Endothelial cell of umbilical vein (primary cell): ENCODE results near the gene RNF150. TPM values are rescaled to one million over a fixed set of nuclear protein-coding genes. Genes with fewer than 3 reads are reported as not detected.

ENCODE experiments used
- BruUV-seq: library from RNA; stranded (reverse); fragments of 400-500 nt; replicated peaks from 2 replicates; lab custom pipeline; 2021; lab: Mats Ljungman, UMichigan
- CTCF ChIA-PET: fragments of 300-600, 350-600 bp; sonication (Branson Sonifier 250); formaldehyde crosslinking; loops from one replicate; lab custom pipeline; 2021; ENCODE audit warnings: antibody characterized with exemption, inconsistent platforms; lab: Charles Lee
- POLR2A ChIA-PET: fragments of 300-600, 350-600 bp; sonication (Branson Sonifier 250); formaldehyde crosslinking; loops from one replicate; lab custom pipeline; 2021; ENCODE audit warnings: antibody characterized with exemption, inconsistent platforms; lab: Charles Lee
- DNase-seq: peaks from one replicate; pipeline ENCODE4 v3.0.0-alpha.2; 2011; ENCODE audit warnings: low read depth, low spot score
- FAIRE-seq: peaks from 2 replicates; lab custom pipeline; 2011; peaks lifted over from hg19 to GRCh38; lab: Jason Lieb, UNC
- H2AFZ ChIP-seq: 2 replicates; pipeline ENCODE4 v1.6.0; 2012; ENCODE audit warnings: low read depth, low read length, control low read depth, inconsistent platforms
- H3K27ac ChIP-seq: 2 replicates; pipeline ENCODE4 v1.5.1; 2011; ENCODE audit warnings: low read depth, mild to moderate bottlenecking, control low read depth, low read length, moderate library complexity; ENCODE audit not compliant: insufficient read depth
- H3K27me3 ChIP-seq, 2 experiments: 2 replicates each; pipeline versions ENCODE4 v1.6.0 to v1.6.1; 2011; ENCODE audit warnings: low read length in 2 of 2, mixed read lengths in 1 of 2; ENCODE audit not compliant: control insufficient read depth in 2 of 2, insufficient read depth in 2 of 2
- H3K36me3 ChIP-seq, 2 experiments: 2 replicates in 1 of 2; 3 replicates in 1 of 2; pipeline ENCODE4 v1.5.1; 2011; ENCODE audit warnings: low read length in 2 of 2, mild to moderate bottlenecking in 1 of 2, moderate library complexity in 1 of 2; ENCODE audit not compliant: control insufficient read depth in 2 of 2, insufficient read depth in 2 of 2; ENCODE audit errors: extremely low read depth in 1 of 2
- H3K4me1 ChIP-seq: 3 replicates; pipeline ENCODE4 v1.5.1; 2011; ENCODE audit warnings: mild to moderate bottlenecking, low read length; ENCODE audit not compliant: control insufficient read depth, insufficient read depth; ENCODE audit errors: extremely low read depth
- H3K4me2 ChIP-seq: 2 replicates; pipeline ENCODE4 v1.6.1; 2011; ENCODE audit warnings: low read length, control low read depth, mixed read lengths; ENCODE audit not compliant: insufficient read depth
- H3K4me3 ChIP-seq, 3 experiments: fragments of 200-600 bp in 1 of 3; sonication (generic), shearing (Covaris generic) in 1 of 3; replicated peaks in 1 of 3; 2 replicates each; pipeline ENCODE4 v1.5.1; 2011 to 2016; ENCODE audit warnings: control low read depth in 3 of 3, low read length in 3 of 3, mild to moderate bottlenecking in 2 of 3, inconsistent platforms in 1 of 3, low read depth in 1 of 3, moderate library complexity in 1 of 3; ENCODE audit not compliant: insufficient read depth in 1 of 3
- H3K79me2 ChIP-seq: 2 replicates; pipeline ENCODE4 v1.6.0; 2012; ENCODE audit warnings: low read length, inconsistent platforms; ENCODE audit not compliant: control insufficient read depth, insufficient read depth
- H3K9ac ChIP-seq: replicated peaks from 2 replicates; pipeline ENCODE3; 2011; ENCODE audit warnings: low read length, control low read depth; ENCODE audit not compliant: insufficient read depth; ENCODE audit errors: extremely low read depth
- H3K9me1 ChIP-seq: replicated peaks from 3 replicates; pipeline ENCODE4 v1.6.0; 2011; ENCODE audit warnings: mild to moderate bottlenecking, low read length; ENCODE audit not compliant: control insufficient read depth, insufficient read depth; ENCODE audit errors: extremely low read depth
- H3K9me3 ChIP-seq: replicated peaks from 2 replicates; pipeline ENCODE4 v1.5.1; 2012; ENCODE audit warnings: low read length, inconsistent platforms; ENCODE audit not compliant: control insufficient read depth, insufficient read depth
- H4K20me1 ChIP-seq: replicated peaks from 2 replicates; pipeline ENCODE3; 2011; ENCODE audit warnings: mild to moderate bottlenecking, low read length; ENCODE audit not compliant: control insufficient read depth, insufficient read depth; ENCODE audit errors: extremely low read depth
- EZH2 ChIP-seq: IDR thresholded peaks from 2 replicates; pipeline ENCODE4 v1.6.1; 2012; ENCODE audit warnings: borderline replicate concordance, low read depth, mild to moderate bottlenecking, moderate library complexity, low read length, inconsistent platforms; ENCODE audit not compliant: severe bottlenecking
- FOS ChIP-seq: IDR thresholded peaks from 2 replicates; pipeline ENCODE4 v1.6.1; 2011; ENCODE audit warnings: mild to moderate bottlenecking, low read length, moderate library complexity, borderline replicate concordance; ENCODE audit not compliant: insufficient read depth
- GATA2 ChIP-seq: IDR thresholded peaks from 2 replicates; pipeline ENCODE4 v1.7.0; 2011; ENCODE audit warnings: low read depth, mild to moderate bottlenecking, moderate library complexity, mixed read lengths, low read length; ENCODE audit not compliant: insufficient read length, insufficient read depth
- JUN ChIP-seq: IDR thresholded peaks from 2 replicates; pipeline ENCODE4 v1.6.1; 2011; ENCODE audit warnings: borderline replicate concordance, low read depth; ENCODE audit not compliant: insufficient read length, insufficient read depth
- MYC ChIP-seq: IDR thresholded peaks from one replicate; pipeline ENCODE4 v1.6.1; 2011; ENCODE audit warnings: mild to moderate bottlenecking, low read depth, low read length
- POLR2A ChIP-seq: IDR thresholded peaks from 2 replicates; pipeline ENCODE4 v1.6.1; 2012; ENCODE audit warnings: low read depth, mild to moderate bottlenecking, control low read depth, low read length
- POLR2AphosphoS5 ChIP-seq: IDR thresholded peaks from 2 replicates; pipeline ENCODE4 v1.6.1; 2012; ENCODE audit warnings: low read depth, mild to moderate bottlenecking, control low read depth, low read length, moderate library complexity; ENCODE audit not compliant: insufficient read depth
- dilution Hi-C: fragments of 300-500 bp; cut with MboI; formaldehyde crosslinking; loops from one replicate; pipeline ENCODE4 v1.15.0; 2019; ENCODE audit warnings: low sequenced_read_pairs; ENCODE audit not compliant: extremely low pct_ligation_motif_present
- intact Hi-C: fragments of 100-400 bp; cut with micrococcal nuclease; formaldehyde crosslinking; loops from one replicate; pipeline ENCODE4 v1.10.0; 2022
- polyA plus RNA-seq, 4 experiments: library from polyadenylated mRNA; depleted of rRNA in 3 of 4; stranded (reverse) in 3 of 4; unstranded in 1 of 4; fragments of >200 nt; gene quantifications; 2 replicates each; pipeline versions ENCODE4 v1.2.1 to v1.2.3, GENCODE V29; 2011 to 2012; ENCODE audit warnings: missing spikeins in 1 of 4
- total RNA-seq: library from RNA; stranded (reverse); gene quantifications from 2 replicates; pipeline ENCODE4 v1.2.3, GENCODE V29; 2021
- TF ChIP-seq, protein P1 (sequence below), 2 donors: IDR thresholded peaks; 1 replicate in 1 of 2; 2 replicates in 1 of 2; pipeline ENCODE4 v1.5.1; 2011; ENCODE audit warnings: low read length in 2 of 2, mild to moderate bottlenecking in 2 of 2, moderate library complexity in 2 of 2, control low read depth in 1 of 2, inconsistent platforms in 1 of 2, low read depth in 1 of 2; ENCODE audit not compliant: insufficient read depth in 1 of 2; ENCODE audit errors: extremely low read depth in 1 of 2
- TF ChIP-seq, protein P2 (sequence below): IDR thresholded peaks from 2 replicates; pipeline ENCODE4 v1.6.1; 2011; ENCODE audit not compliant: insufficient read depth, insufficient read length

RNF150 gene
- total and polyA plus RNA-seq, 2 donors (not counting 3 experiments of a cell fraction or from before 2014, with no cell fraction given): 0.33 to 0.35 TPM

DNA sequence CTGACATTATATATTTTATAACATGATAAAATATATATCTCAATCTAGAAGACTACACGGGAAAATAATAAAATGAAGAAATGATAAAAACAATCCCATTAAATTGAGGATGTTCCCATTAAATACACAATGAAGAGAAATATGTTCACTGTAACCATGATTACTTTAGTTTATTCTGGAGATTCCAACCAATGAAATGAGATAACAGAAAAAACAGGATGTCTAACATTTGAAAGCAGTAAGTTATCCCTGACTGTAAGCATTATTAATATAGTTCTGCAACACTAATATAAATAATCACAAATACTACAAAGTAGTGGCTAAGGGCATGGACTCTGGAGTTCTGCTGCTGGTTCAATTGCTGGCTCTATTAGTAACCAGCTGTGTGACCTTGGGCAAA is 169.4 kb downstream of the RNF150 start:
- intact Hi-C loops (no loop called here), dilution Hi-C loops (no loop called here)
- H3K4me1 ChIP-seq: no peaks in the 10 kb centered on the region
- no peaks in the 10 kb centered on the region for H4K20me1 ChIP-seq
- H3K27ac ChIP-seq: no peak overlapping the region
- H3K4me2 ChIP-seq: no peak overlapping the region
- FAIRE-seq: no peak
- DNase-seq: no peak
- H3K79me2 ChIP-seq: no peaks in the 10 kb centered on the region
- no peaks in the 10 kb centered on the region for H3K36me3 ChIP-seq
- ChIA-PET CTCF (no interaction called here), POLR2A (no interaction called here)
- no peaks in the 10 kb centered on the region for H3K9me3 ChIP-seq
- BruUV-seq: no TSS peak
- H3K9me1 ChIP-seq: no peaks in the 10 kb centered on the region
- TF ChIP-seq JUN (no peak), POLR2A (no peak), MYC (no peak), EZH2 (no peak), GATA2 (no peak), FOS (no peak), POLR2AphosphoS5 (no peak)
- TF ChIP-seq, protein P1, sequence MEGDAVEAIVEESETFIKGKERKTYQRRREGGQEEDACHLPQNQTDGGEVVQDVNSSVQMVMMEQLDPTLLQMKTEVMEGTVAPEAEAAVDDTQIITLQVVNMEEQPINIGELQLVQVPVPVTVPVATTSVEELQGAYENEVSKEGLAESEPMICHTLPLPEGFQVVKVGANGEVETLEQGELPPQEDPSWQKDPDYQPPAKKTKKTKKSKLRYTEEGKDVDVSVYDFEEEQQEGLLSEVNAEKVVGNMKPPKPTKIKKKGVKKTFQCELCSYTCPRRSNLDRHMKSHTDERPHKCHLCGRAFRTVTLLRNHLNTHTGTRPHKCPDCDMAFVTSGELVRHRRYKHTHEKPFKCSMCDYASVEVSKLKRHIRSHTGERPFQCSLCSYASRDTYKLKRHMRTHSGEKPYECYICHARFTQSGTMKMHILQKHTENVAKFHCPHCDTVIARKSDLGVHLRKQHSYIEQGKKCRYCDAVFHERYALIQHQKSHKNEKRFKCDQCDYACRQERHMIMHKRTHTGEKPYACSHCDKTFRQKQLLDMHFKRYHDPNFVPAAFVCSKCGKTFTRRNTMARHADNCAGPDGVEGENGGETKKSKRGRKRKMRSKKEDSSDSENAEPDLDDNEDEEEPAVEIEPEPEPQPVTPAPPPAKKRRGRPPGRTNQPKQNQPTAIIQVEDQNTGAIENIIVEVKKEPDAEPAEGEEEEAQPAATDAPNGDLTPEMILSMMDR (IDR thresholded peaks at IDR 0.05; ENCODE audit: extremely low read depth in 1 of 2, insufficient read depth in 1 of 2, low read depth in 1 of 2, low read length in 2 of 2): no peak
- TF ChIP-seq, protein P2, sequence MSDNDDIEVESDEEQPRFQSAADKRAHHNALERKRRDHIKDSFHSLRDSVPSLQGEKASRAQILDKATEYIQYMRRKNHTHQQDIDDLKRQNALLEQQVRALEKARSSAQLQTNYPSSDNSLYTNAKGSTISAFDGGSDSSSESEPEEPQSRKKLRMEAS: no peak
- no peak overlapping the region for H3K4me3 ChIP-seq
- no peaks in the 10 kb centered on the region for H3K27me3 ChIP-seq
- H3K9ac ChIP-seq: no peak overlapping the region
- H2AFZ ChIP-seq: no peak overlapping the region
